HL-60 (cell line): ENCODE data around the gene CTNNA3.

ENCODE experiments used
- DNase-seq, 2 experiments: peaks; one replicate each; pipeline ENCODE4 v3.0.0-alpha.2; 2010 to 2020; ENCODE audit warnings: low read depth in 1 of 2, low spot score in 1 of 2
- H3K27ac ChIP-seq: fragments of 250-450 bp; sonication (Bioruptor Pico); replicated peaks from 2 replicates; pipeline ENCODE4 v1.5.1; 2020; ENCODE audit warnings: mild to moderate bottlenecking, moderate library complexity
- H3K27me3 ChIP-seq: fragments of 250-450 bp; sonication (Bioruptor Pico); 2 replicates; pipeline ENCODE4 v1.5.1; 2021; ENCODE audit warnings: mild to moderate bottlenecking, moderate library complexity; ENCODE audit not compliant: insufficient read depth, poor library complexity, severe bottlenecking
- H3K4me3 ChIP-seq: replicated peaks from 2 replicates; pipeline ENCODE4 v1.5.1; 2011; ENCODE audit warnings: mild to moderate bottlenecking, control low read depth, low read length; ENCODE audit not compliant: insufficient read depth
- CTCF ChIP-seq: IDR thresholded peaks from one replicate; pipeline ENCODE4 v1.5.1; 2011; ENCODE audit warnings: low read length, control low read depth, inconsistent platforms; ENCODE audit not compliant: insufficient read depth
- GABPA ChIP-seq: IDR thresholded peaks from 2 replicates; pipeline ENCODE4 v1.6.1; 2012; ENCODE audit warnings: low read depth
- POLR2AphosphoS5 ChIP-seq: IDR thresholded peaks from 2 replicates; pipeline ENCODE4 v1.6.1; 2012; ENCODE audit warnings: low read depth
- REST ChIP-seq: IDR thresholded peaks from 2 replicates; pipeline ENCODE4 v1.6.1; 2012; ENCODE audit warnings: low read depth; ENCODE audit not compliant: insufficient replicate concordance
- SPI1 ChIP-seq: IDR thresholded peaks from 2 replicates; pipeline ENCODE4 v1.6.1; 2012; ENCODE audit warnings: low read depth, mild to moderate bottlenecking, borderline replicate concordance

CTNNA3 gene

GRCh38 chr10:67173787-67174186 is 522.2 kb downstream of the CTNNA3 start:
- TF ChIP-seq GABPA (no peak), REST (no peak), POLR2AphosphoS5 (no peak), CTCF (no peak), SPI1 (no peak)
- no peaks in the 10 kb centered on the region for H3K27me3 ChIP-seq
- no peak overlapping the region for H3K27ac ChIP-seq
- no peak overlapping the region for H3K4me3 ChIP-seq
- DNase-seq, result no peak

- TF ChIP-seq GABPA (no peak), REST (no peak), POLR2AphosphoS5 (no peak), CTCF (no peak), SPI1 (no peak)
- Histone ChIP-seq H3K27ac (no peak overlapping the region), H3K4me3 (no peak overlapping the region), H3K27me3 (no peaks in the 10 kb centered on the region)
- no peak for DNase-seq
Observed at GRCh38 chr10:67171970-67172369, 524.0 kb downstream of the CTNNA3 start.

GRCh38 chr10:67156239-67156638 is 539.8 kb downstream of the CTNNA3 start:
- TF ChIP-seq CTCF (no peak), GABPA (no peak), SPI1 (no peak), REST (no peak), POLR2AphosphoS5 (no peak)
- no peaks in the 10 kb centered on the region for H3K27me3 ChIP-seq

More at GRCh38 chr10:67156239-67156638, 539.8 kb downstream of the CTNNA3 start:
- H3K27ac ChIP-seq, result no peak overlapping the region
- no peak overlapping the region for H3K4me3 ChIP-seq
- DNase-seq, result no peak
